Medulla oblongata (tissue), 1 donor: ENCODE measurements around the gene SYAP1.
"Not testable (repeated sequence)": the region's sequence is repeated elsewhere in the genome, so short reads cannot be mapped to it uniquely, and the experiment has no call there.

Source experiments
- DNase-seq: peaks from one replicate; pipeline ENCODE4 v3.0.0-alpha.2; 2015; ENCODE audit errors: extremely low spot score

Gene SYAP1, protein sequence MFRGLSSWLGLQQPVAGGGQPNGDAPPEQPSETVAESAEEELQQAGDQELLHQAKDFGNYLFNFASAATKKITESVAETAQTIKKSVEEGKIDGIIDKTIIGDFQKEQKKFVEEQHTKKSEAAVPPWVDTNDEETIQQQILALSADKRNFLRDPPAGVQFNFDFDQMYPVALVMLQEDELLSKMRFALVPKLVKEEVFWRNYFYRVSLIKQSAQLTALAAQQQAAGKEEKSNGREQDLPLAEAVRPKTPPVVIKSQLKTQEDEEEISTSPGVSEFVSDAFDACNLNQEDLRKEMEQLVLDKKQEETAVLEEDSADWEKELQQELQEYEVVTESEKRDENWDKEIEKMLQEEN

DNA sequence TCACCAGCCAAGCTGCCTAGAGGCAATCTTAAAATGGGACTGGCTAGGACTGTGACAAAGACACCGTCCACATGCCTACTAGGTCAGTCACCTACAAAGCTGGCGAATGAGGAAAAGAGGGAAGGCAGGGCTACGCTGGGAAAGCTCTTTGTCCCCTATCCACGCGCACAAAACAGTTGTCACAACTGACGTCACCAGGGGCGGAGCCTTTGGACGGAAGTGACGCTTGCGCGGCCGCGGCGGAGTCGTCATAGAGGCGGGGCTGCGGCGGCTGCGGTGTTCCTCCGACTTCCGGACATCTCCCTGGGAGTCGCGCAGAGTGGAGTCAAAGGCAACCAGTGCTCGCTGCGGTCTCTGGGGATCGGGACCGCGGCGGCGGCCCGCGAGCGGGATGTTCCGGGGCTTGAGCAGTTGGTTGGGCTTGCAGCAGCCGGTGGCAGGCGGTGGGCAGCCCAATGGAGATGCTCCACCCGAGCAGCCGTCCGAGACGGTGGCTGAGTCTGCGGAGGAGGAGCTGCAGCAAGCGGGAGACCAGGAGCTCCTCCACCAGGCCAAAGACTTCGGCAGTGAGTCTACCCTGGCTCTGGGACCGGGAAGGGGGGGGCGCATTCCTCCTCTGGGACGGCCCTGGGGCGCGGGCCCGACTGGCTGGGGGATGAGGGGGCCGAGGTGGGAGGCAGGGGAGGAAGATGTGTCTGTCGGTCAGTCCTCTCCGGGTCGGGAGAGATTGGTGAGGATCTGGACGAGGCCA lies at the start of gene SYAP1:
TSS of gene SYAP1 (plus strand) at position 279 of the 751 bp plus-strand sequence. CDS start at position 392, 113 bp downstream.
- peak; percentile 96 for DNase-seq

DNA sequence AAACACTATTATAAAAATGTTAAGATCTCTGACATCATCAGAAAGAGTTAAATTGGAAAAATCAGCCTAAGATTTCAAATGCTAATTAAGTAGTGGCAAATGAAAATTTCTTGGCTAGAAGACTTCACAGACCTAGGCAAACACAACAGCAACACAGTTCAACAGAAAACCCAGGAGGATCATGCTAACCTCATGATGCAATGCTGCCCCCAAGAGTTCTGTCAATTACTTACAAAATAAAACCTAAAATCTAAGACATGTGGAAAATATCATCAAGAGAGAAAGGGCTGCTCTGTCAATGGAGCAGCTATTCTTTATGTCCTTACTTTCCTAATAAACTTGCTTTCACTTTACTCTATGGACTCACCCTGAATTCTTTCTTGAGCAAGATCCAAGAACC lies 48.4 kb upstream of the SYAP1 start:
- peak; percentile 74 for DNase-seq

DNA sequence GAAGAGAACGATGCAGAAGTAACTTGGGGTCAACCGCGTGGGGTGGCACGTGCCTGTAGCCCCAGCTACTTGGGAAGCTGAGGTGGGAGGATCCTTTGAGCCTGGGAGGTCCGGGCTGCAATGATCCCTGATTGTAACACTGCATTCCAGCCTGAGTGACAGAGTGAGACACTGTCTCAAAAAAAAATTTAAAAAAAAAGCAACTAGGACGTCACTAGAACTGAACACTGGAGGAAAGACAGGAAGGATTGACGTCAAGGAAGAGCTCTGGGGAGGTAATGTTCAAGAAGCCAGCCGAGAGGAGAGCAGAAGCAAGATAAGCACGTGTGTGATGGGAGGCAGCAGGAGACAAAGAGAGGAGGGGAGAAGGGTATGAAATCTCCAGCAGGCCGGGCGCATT lies 40.7 kb upstream of the SYAP1 start:
- no peak for DNase-seq

DNA sequence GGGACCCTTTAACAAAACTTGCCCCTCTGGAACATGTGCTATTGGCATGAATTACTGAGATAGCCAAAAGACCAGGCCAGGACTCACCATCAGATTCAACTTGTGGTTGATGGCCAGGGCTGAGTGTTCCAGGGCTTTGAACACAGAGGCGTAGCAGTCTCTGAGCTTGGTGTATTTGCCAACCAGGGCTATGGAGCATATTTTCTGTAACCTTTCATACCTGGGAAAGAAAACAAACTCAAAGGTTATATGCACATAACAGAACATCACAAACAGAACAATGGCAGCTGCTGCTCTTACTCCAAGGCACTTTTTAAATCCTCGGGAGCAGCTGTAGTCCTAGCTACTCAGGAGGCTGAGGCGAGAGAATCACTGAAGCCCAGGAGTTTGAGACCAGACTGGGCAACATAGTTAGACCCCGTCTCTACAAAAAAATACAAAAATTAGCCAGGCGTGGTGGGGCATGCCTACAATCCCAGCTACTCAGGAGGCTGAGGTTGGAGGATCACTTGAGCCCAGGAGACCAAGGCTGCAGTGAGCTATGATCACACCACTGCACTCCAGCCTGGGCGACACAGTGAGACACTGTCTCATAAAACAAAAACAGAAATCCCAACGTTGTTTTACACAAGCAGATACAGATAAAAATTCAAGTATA lies 36.3 kb upstream of the SYAP1 start:
- DNase-seq: no peak

DNA sequence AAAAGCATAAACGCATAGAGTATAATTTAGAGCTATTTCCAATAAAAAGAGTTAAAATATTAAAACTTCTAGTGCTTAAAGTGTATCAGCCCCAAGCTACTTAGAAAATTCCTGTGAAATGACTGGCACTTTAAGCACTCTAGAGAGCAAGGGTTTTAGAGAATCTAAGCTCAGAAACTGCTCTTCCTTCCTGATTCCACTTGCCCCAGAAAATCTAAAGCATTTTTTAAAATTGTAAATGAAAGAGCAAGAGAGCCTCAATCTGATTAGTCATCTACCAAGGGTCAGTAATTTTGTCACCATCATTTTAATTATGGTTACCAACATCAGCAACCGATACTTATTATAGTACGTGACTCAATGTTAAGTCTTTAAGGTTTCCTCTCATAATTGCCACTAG lies 31.9 kb upstream of the SYAP1 start:
- no peak for DNase-seq

DNA sequence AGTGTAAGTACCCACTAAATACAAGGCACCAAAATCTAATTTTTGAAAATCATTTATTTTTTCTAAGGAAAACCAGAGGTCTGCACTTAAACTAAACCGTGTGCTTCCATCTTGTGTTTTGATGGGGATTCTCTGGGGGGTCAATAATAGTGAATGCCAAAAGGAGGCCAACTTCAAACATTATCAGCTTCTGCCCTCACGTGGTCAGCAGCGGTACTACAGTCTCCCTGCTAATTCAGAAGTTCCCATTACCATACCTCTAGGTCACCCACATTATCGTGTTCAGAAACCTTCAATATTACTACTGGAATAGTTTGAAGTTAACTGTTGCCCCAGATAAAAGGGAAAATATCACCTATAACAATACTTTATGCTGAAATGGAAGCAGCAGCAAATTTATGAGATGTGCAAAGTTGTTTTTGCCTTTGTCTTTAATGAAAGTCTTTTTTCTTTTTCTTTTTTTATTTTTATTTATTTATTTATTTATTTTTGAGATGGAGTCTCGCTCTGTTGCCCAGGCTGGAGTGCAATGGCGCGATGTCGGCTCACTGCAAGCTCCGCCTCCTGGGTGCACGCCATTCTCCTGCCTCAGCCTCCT lies 24.2 kb upstream of the SYAP1 start:
- DNase-seq: peak; percentile 42

DNA sequence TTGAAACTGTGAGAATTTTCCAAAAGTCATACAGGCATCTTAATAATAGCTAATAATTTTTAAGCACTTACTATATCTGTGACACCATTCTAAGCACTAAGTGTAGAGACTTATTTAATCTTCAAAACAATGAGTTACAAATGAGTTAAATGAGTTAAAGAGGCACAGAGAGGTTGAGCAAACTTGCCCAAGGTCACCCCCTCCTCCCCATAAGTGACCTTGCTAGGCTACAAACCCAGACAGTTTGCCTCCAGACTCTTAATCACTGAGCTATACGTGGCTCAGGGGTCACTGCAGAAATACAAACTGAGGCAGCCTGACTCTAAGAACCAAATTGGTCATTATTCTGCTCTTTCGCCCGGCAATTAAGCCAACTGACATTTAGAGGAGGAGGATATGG lies 22.5 kb upstream of the SYAP1 start:
- DNase-seq: no peak

DNA sequence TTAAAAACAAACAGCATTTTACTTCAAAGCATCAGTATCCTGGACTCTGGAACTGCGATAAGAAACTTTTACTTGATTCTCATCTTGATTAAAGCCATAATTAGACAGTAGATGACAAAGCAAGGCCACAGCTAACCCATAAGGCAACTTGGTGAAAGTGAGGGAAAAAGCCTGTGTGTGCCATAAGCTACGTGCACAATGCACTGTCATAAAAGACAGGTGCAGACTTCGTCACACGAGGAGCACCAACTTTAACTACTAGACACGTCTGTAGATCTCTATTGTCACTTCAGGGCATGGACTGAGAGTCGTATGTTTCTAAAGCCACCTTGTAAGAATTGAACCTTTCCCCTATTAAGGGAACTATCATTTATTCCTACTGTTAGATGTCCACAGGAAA lies 20.0 kb upstream of the SYAP1 start:
- DNase-seq: no peak

DNA sequence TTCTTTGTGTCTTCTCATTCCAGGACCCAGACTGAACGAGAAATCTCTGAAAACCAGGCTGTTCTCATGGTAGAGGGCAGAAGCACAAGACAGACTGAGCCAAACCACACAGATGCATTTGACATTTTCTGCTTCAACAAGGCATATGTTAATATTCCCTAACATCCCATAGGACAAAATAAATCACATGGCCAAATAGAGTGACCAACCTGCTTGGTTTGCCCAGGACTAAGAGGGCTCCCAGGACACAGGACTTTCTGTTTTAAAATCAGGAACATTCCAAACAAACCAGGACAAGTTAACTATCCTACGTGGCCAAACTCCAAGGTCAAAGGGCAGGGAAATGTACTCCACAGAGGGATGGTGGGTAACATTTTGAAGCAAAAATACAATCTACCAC lies 18.7 kb upstream of the SYAP1 start:
- no peak for DNase-seq

DNA sequence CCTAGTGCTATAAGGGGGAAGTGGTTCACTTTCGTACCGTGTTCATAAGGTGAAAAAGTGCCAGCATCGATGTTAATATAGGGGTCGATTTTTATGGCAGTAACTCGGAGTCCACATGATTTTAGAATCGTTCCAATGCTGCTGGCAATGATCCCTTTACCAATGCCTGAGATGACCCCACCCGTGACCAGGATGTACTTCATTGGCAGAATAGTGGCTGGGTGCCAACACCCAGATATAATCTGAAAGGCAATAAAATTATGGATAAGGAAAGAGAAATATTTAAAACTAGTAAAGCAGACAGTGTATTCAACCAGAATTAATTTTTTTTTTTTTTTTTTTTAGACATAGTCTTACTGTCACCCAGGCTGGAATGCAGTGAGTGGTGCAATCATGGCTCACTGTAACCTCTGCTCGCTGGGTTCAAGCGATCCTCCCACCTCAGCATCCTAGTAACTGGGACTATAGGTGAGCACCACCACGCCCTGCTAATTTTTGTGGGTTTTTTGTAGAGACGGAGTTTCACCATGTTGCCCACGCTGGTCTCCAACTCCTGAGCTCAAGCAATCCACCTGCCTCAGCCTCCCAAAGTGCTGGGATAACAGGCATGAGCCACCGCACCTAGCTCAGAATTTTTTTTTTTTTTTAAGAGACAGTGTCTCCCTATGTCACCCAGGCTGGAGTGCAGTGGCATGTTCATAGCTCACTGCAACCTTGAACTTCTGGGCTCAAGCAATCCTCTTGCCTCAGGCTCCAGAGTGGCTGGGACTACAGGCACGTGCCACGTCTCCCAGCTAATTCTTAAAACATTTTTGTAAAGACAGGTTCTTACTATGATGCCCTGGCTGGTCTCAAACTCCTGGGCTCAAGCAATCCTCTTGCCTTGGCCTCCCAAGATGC lies 16.5 kb upstream of the SYAP1 start:
- DNase-seq: no peak

DNA sequence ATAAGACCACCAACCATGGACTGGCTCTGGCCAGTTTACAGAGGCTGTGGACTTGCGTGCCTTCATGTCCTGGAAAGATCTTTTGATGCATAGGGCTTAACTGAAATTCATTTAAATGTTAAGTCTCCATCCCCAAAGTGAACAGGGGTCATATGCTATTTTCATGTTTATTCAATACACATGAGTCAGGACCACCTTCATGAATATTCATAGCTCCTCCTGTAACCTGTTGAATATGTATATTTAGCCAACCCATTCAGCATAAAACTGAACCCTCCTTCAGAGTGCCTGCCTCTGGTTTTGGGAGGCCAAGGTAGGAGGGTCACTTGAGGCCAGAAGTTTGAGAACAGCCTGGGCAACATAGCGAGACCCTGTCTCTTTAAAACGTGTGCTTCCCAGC lies 14.0 kb upstream of the SYAP1 start:
- DNase-seq: no peak

DNA sequence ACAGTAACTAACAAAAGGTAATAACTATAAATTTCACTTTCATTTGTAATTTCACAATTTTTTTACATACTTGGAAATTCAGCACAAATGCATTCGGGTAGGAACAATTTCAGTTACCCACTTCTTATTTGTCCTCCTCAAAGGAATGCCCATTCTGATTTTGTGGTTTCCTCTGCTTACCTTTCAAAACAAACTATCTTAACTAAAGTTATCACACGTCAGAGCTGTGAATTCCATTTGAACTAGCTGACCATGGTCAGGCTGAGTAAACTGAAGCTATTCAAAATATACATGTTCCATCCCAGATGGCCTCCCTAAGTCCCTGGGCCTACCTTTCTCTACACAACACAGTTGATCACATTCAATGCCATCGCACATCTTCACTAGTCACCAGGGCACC lies 11.4 kb upstream of the SYAP1 start:
- DNase-seq: no peak

DNA sequence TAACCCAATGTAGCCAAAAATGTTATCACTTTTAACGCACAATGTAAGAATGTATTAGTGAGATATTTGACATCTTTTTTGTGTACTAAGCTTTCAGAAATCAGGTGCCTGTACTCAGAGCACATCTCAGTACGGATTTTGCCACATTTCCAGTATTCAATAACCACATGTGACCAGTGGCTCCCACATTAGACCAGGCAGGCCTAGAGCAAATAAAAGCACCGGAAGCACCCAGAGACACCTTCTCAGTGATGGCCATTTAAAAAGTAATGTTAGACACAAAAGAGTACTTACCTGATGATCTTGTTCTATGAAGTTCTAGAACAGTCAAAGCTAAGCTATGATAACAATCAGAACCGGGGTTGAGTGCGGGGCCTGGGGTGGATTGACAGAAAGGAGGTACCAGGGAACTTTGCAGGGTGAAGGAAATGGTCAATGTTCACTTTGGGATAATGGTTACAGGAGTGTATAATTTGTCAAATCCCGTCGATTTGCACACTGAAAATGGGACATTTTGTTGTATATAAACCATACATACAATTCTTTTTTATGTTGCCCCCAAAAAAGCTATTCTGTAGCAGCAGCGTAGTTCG lies 8.1 kb upstream of the SYAP1 start:
- peak; percentile 4 for DNase-seq

DNA sequence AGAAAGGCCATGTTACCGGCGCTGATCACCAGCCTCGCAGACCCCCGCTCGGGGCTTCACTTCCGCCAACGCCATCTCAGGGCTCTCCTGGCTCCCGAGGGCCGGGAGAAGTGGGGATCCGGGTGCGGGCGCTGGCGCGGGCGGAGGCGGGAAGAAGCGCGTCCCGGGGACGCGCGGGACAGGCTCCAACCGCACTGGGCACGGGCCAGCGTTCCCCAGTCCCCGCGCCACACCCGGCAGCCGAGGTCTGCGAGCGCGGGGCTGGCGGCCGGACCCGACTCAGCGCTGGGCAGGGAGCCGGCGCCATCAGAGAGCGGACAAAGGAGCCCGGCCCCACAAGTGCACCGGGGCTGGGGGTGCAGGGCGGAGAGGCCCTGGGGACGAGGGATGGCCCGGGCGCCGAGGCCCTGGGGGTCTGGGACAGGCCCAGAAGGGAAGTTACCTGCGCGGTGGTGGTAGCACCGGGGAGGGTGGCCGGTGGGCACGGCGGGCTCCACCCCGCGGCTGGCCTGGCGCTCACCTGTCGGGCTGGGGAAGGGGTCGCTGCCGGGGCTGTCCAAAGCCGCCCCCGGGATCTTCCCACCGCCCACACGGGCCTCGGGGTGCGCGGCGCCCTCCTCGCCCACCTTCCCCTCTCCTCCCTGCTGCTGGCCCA lies 7.4 kb upstream of the SYAP1 start:
- peak; percentile 16 for DNase-seq

DNA sequence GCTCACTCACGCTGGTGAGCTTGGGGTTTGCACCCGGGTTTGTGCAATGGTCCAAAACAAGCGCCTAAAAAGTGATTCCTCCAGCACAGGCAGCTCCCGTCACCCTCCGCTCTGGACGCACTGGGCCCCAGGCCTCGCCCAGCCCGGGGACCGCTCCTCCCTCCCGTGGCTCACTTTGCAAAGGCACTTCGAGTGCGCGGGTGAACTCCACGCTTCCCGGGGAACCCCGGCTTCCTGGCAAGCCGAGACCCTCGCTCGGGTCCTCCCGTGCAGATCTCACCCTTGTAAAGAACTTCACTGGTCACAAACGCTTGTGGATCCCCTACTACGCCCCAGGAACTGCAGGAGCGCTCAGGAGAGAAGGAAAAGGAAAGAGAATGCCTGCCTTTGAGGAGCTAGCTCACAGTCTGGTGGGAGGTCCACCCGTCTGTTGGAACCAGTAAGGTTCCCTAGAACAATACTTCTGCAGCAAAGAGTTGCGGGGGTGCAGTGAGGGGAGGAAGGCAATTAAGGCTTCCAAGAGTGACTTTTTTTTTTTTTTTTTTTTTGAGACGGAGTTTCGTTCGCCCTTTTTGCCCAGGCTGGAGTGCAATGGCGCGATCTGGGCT lies 6.8 kb upstream of the SYAP1 start, which contains the start of gene CTPS2:
TSS of gene CTPS2 (minus strand) at position 122 of the 608 bp plus-strand sequence. CDS start 9,767 bp downstream, outside the sequence.
- peak; percentile 45 for DNase-seq

DNA sequence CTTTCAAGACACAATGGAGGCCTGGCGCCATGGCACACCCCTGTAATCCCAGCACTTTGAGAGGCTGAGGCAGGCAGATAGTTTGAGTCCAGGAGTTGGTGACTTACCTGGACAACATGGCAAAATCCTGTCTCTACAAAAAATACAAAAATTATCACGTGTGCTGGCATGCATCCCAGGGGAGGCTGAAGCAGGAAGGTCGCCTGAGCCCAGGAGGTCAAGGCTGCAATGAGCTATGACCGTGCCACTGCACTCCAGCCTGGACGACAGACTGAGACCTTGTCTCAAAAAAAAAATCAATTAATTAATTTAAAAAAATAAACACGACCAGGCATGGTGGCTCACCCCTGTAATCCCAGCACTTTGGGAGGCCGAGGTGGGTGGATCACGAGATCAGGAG lies 4.9 kb upstream of the SYAP1 start:
- DNase-seq: no peak

DNA sequence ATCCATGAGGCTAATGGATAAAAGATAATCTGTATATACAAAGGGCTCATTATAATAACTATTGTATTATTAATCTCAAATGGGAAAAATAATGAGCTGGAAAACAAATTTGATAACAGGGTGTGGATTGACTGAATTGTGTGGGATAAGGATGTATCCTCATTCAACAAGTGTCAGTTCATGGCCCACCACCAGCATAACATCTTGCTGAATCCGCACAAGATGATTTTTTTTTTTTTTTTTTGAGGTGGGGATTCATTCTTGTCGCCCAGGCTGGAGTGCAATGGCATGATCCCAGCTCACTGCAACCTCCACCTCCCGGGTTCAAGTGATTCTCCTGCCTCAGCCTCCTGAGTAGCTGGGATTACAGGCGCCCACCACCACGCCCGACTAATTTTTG lies 3.8 kb upstream of the SYAP1 start:
- DNase-seq: not testable (repeated sequence)

DNA sequence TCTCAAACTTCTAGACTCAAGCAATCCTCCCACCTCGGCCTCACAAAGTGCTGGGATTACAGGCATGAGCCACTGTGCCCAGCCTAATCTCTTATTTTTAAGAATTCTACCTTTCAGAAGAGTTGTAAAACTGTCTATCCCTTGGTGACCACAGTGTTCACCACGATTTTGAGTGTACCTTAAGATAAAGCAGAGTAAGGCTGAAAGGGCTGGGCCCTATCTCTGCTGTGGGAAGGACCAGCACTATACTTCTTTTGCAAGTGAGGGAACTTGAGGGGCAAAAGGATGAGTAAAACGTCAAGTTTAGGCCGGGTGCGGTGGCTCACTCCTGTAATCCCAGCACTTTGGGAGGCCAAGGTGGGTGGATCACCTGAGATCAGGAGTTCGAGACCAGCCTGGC lies 3.0 kb upstream of the SYAP1 start:
- DNase-seq: not testable (repeated sequence)

DNA sequence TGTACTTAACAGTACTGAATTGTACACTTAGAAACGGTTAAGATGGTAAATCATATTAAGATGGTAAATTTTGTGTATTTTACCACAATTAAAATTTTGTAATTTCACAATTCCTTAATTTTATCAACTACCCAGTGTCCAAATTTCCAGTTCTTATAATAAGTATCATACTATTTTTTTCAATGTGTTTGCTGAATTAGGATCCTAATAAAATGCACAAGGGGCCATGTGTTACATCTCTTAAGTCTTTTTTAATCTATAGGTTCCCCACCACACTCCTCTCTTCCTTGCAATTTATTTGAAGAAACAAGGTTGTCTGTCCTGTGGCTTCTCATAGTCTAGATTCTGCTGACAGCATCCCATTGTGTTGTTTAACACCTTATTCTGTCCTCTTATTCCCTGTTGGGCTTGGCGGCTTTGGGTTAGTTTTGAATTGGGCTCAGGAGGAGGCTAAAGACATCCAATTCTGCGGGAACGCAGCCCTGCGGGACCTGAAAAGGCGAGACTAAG lies 533 bp upstream of the SYAP1 start:
- DNase-seq: no peak

DNA sequence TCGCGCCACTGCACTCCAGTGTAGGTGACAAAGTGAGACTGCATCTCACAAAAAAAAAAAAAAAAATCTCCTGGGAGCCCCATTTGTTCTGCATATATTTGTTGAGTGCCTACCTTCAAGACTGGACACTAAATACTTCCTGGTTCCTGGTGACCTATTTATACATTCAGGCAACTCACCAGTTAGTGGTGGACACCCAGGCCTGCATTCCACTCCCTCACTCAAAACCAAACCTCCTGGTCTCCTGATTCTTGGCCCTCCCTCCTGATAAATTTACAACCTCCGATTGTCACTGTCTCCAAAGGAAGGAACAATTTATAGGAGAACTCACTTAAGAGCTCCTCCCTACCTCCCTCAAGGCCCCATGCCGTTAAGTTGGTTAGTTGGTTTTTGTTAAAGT lies 3.1 kb downstream of the SYAP1 start:
- DNase-seq: no peak
